ENCODE measurements around the gene P2RY6. TPM values are rescaled to one million over a fixed set of nuclear protein-coding genes. Genes with fewer than 3 reads are reported as not detected.

Gene P2RY6
- total and polyA plus RNA-seq, 4 experiments from 2014 or later, result 0.61 to 0.87 TPM; not detected in 2

- CTCF ChIA-PET (ENCODE audit: partially characterized antibody), result interaction anchor here (0.7 to 4.8 kb wide), 3 partner anchors 10 to 12 kb away, joined by 3 to 32 read pairs (median 4); no protein-coding TSS in a partner anchor
- Mint-ChIP-seq H3K9me3 (no peaks in the 10 kb centered on the region), H3K36me3 (no peaks in the 10 kb centered on the region), H3K4me1 (peaks cover 0 to 6% (median 3%) of the 10 kb centered on the region in 4 donors), H3K27me3 (no peaks in the 10 kb centered on the region), H3K4me3 (no peak overlapping the region), H3K27ac (peak overlapping the region in 3 of 7 donors; percentile 7 to 86 (median 22))
- no peaks in the 10 kb centered on the region for H3K27me3 ChIP-seq (ENCODE audit: insufficient read depth, low read length)
- POLR2A ChIA-PET (ENCODE audit: partially characterized antibody), result no interaction called here
- H3K27ac ChIP-seq (ENCODE audit: low read depth, low read length), result no peak overlapping the region
- H3K4me3 ChIP-seq (ENCODE audit: low read length in 2 of 2), result no peak overlapping the region
- intact Hi-C loops (cut with micrococcal nuclease), result no loop called here
- peaks cover 4% of the 10 kb centered on the region for H3K4me1 ChIP-seq (ENCODE audit: insufficient read depth, low read length)
- H3K36me3 ChIP-seq (ENCODE audit: insufficient read depth, low read length), result no peaks in the 10 kb centered on the region
- no peaks in the 10 kb centered on the region for H3K9me3 ChIP-seq (ENCODE audit: control insufficient read depth in 1 of 2, low read length in 2 of 2)
- DNase-seq, result no peak
These were observed 53.2 kb downstream of the P2RY6 start for GRCh38 chr11:73325036-73325981.

- Mint-ChIP-seq H3K4me1 (peaks cover 0 to 1% (median 0%) of the 10 kb centered on the region in 4 donors), H3K9me3 (no peaks in the 10 kb centered on the region), H3K36me3 (no peaks in the 10 kb centered on the region), H3K27ac (peak overlapping the region in 1 of 7 donors; percentile 60), H3K4me3 (no peak overlapping the region), H3K27me3 (no peaks in the 10 kb centered on the region)
- no peak overlapping the region for H3K27ac ChIP-seq (ENCODE audit: low read depth, low read length)
- H3K4me3 ChIP-seq (ENCODE audit: low read length in 2 of 2), result no peak overlapping the region
- DNase-seq, result no peak
- H3K27me3 ChIP-seq (ENCODE audit: insufficient read depth, low read length), result no peaks in the 10 kb centered on the region
- H3K36me3 ChIP-seq (ENCODE audit: insufficient read depth, low read length), result no peaks in the 10 kb centered on the region
- no peaks in the 10 kb centered on the region for H3K9me3 ChIP-seq (ENCODE audit: control insufficient read depth in 1 of 2, low read length in 2 of 2)
- no peaks in the 10 kb centered on the region for H3K4me1 ChIP-seq (ENCODE audit: insufficient read depth, low read length)
- intact Hi-C loops (cut with micrococcal nuclease), result no loop called here
- POLR2A ChIA-PET (ENCODE audit: partially characterized antibody), result no interaction called here
- CTCF ChIA-PET (ENCODE audit: partially characterized antibody), result interaction anchor here (0.9 to 1.7 kb wide), 5 partner anchors 8 to 24 kb away, joined by 3 to 9 read pairs (median 6); partner anchors contain the start of gene ARHGEF17
These were observed 55.0 kb downstream of the P2RY6 start for GRCh38 chr11:73326929-73327811.

GRCh38 chr11:73327812-73328364 is 55.8 kb downstream of the P2RY6 start:
- Histone ChIP-seq H3K36me3 (ENCODE audit: insufficient read depth, low read length) (no peaks in the 10 kb centered on the region), H3K9me3 (ENCODE audit: control insufficient read depth in 1 of 2, low read length in 2 of 2) (no peaks in the 10 kb centered on the region), H3K4me3 (ENCODE audit: low read length in 2 of 2) (no peak overlapping the region), H3K4me1 (ENCODE audit: insufficient read depth, low read length) (no peaks in the 10 kb centered on the region), H3K27me3 (ENCODE audit: insufficient read depth, low read length) (no peaks in the 10 kb centered on the region), H3K27ac (ENCODE audit: low read depth, low read length) (no peak overlapping the region)
- no peaks in the 10 kb centered on the region for H3K27me3 Mint-ChIP-seq
- CTCF ChIA-PET (ENCODE audit: partially characterized antibody), result interaction anchor here (0.9 to 1.7 kb wide), 4 partner anchors 9 to 23 kb away, joined by 3 to 9 read pairs (median 4); partner anchors contain the start of gene ARHGEF17
- intact Hi-C loops (cut with micrococcal nuclease), result no loop called here
- no peak for DNase-seq
- no peak overlapping the region for H3K27ac Mint-ChIP-seq
- H3K4me3 Mint-ChIP-seq, result no peak overlapping the region
- no peaks in the 10 kb centered on the region for H3K4me1 Mint-ChIP-seq
- H3K9me3 Mint-ChIP-seq, result no peaks in the 10 kb centered on the region
- H3K36me3 Mint-ChIP-seq, result no peaks in the 10 kb centered on the region
- POLR2A ChIA-PET (ENCODE audit: partially characterized antibody), result no interaction called here

GRCh38 chr11:73330569-73331093 is 58.5 kb downstream of the P2RY6 start:
- Histone ChIP-seq H3K36me3 (ENCODE audit: insufficient read depth, low read length) (no peaks in the 10 kb centered on the region), H3K27ac (ENCODE audit: low read depth, low read length) (no peak overlapping the region), H3K9me3 (ENCODE audit: control insufficient read depth in 1 of 2, low read length in 2 of 2) (no peaks in the 10 kb centered on the region), H3K4me3 (ENCODE audit: low read length in 2 of 2) (no peak overlapping the region), H3K4me1 (ENCODE audit: insufficient read depth, low read length) (no peaks in the 10 kb centered on the region), H3K27me3 (ENCODE audit: insufficient read depth, low read length) (no peaks in the 10 kb centered on the region)
- no peaks in the 10 kb centered on the region for H3K36me3 Mint-ChIP-seq
- peaks cover 0 to 3% of the 10 kb centered on the region in 2 donors for H3K27me3 Mint-ChIP-seq
- no peak overlapping the region for H3K4me3 Mint-ChIP-seq
- ChIA-PET POLR2A (ENCODE audit: partially characterized antibody) (interaction anchor here (1.6 kb wide), 1 partner anchor 24 kb away, joined by 4 read pairs; no protein-coding TSS in a partner anchor), CTCF (ENCODE audit: partially characterized antibody) (interaction anchor here (1.3 to 1.5 kb wide), 2 partner anchors 20 to 24 kb away, joined by 3 to 4 read pairs; no protein-coding TSS in a partner anchor)
- intact Hi-C loops (cut with micrococcal nuclease), result no loop called here
- no peak for DNase-seq
- no peaks in the 10 kb centered on the region for H3K4me1 Mint-ChIP-seq
- no peak overlapping the region for H3K27ac Mint-ChIP-seq
- H3K9me3 Mint-ChIP-seq, result no peaks in the 10 kb centered on the region

GRCh38 chr11:73331138-73331916 is 59.2 kb downstream of the P2RY6 start:
- ChIA-PET POLR2A (ENCODE audit: partially characterized antibody) (interaction anchor here (1.6 kb wide), 1 partner anchor 24 kb away, joined by 4 read pairs; no protein-coding TSS in a partner anchor), CTCF (ENCODE audit: partially characterized antibody) (interaction anchor here (1.3 kb wide), 1 partner anchor 25 kb away, joined by 4 read pairs; no protein-coding TSS in a partner anchor)
- Histone ChIP-seq H3K27me3 (ENCODE audit: insufficient read depth, low read length) (no peaks in the 10 kb centered on the region), H3K9me3 (ENCODE audit: control insufficient read depth in 1 of 2, low read length in 2 of 2) (no peaks in the 10 kb centered on the region), H3K36me3 (ENCODE audit: insufficient read depth, low read length) (no peaks in the 10 kb centered on the region), H3K4me3 (ENCODE audit: low read length in 2 of 2) (no peak overlapping the region), H3K27ac (ENCODE audit: low read depth, low read length) (no peak overlapping the region), H3K4me1 (ENCODE audit: insufficient read depth, low read length) (no peaks in the 10 kb centered on the region)
- Mint-ChIP-seq H3K27ac (no peak overlapping the region), H3K9me3 (no peaks in the 10 kb centered on the region), H3K4me3 (no peak overlapping the region), H3K36me3 (no peaks in the 10 kb centered on the region), H3K4me1 (no peaks in the 10 kb centered on the region), H3K27me3 (peaks cover 0 to 3% of the 10 kb centered on the region in 2 donors)
- intact Hi-C loops (cut with micrococcal nuclease), result no loop called here
- DNase-seq, result no peak

- no peaks in the 10 kb centered on the region for H3K4me1 Mint-ChIP-seq
- intact Hi-C loops (cut with micrococcal nuclease), result no loop called here
- peak overlapping the region in 1 of 7 donors; percentile 64 for H3K27ac Mint-ChIP-seq
- H3K9me3 Mint-ChIP-seq, result no peaks in the 10 kb centered on the region
- no peak for DNase-seq
- CTCF ChIA-PET (ENCODE audit: partially characterized antibody), result interaction anchor here (1.0 to 6.2 kb wide), 4 partner anchors 11 to 38 kb away, joined by 3 to 110 read pairs (median 29); partner anchors contain the start of gene ARHGEF17
- no peaks in the 10 kb centered on the region for H3K4me1 ChIP-seq (ENCODE audit: insufficient read depth, low read length)
- H3K4me3 ChIP-seq (ENCODE audit: low read length in 2 of 2), result no peak overlapping the region
- H3K27ac ChIP-seq (ENCODE audit: low read depth, low read length), result no peak overlapping the region
- POLR2A ChIA-PET (ENCODE audit: partially characterized antibody), result no interaction called here
- no peaks in the 10 kb centered on the region for H3K27me3 ChIP-seq (ENCODE audit: insufficient read depth, low read length)
- peaks cover 0 to 3% of the 10 kb centered on the region in 2 donors for H3K27me3 Mint-ChIP-seq
- H3K4me3 Mint-ChIP-seq, result no peak overlapping the region
- H3K9me3 ChIP-seq (ENCODE audit: control insufficient read depth in 1 of 2, low read length in 2 of 2), result no peaks in the 10 kb centered on the region
- H3K36me3 Mint-ChIP-seq, result no peaks in the 10 kb centered on the region
- H3K36me3 ChIP-seq (ENCODE audit: insufficient read depth, low read length), result no peaks in the 10 kb centered on the region
These were observed 61.0 kb downstream of the P2RY6 start for GRCh38 chr11:73333173-73333572.

All from CD4-positive, alpha-beta memory T cell (primary cell).